Lung (tissue), 12 donors: ENCODE data around the gene DNAH14. TPM values are rescaled to one million over a fixed set of nuclear protein-coding genes. Genes with fewer than 3 reads are reported as not detected.

ENCODE experiments used
- ATAC-seq: fragments of 200-7000 bp; cut with Tn5 transposase; one replicate; pipeline ENCODE4 v1.9.1; 2020; ENCODE audit warnings: moderate number of reproducible peaks; ENCODE audit not compliant: insufficient read depth, low FRiP score
- DNase-seq, 3 donors: peaks; one replicate each; pipeline ENCODE4 v3.0.0-alpha.2; 2013 to 2017
- H3K27ac ChIP-seq, 2 donors: one replicate each; pipeline ENCODE4 v1.5.1; 2013; ENCODE audit warnings: mild to moderate bottlenecking in 2 of 2, moderate library complexity in 2 of 2, control low read depth in 1 of 2, inconsistent platforms in 1 of 2, low read depth in 1 of 2, low read length in 1 of 2
- H3K27me3 ChIP-seq, 3 donors: one replicate each; pipeline ENCODE4 v1.5.1; 2013; ENCODE audit warnings: low read length in 2 of 3; ENCODE audit not compliant: control insufficient read depth in 3 of 3, insufficient read depth in 3 of 3
- H3K36me3 ChIP-seq, 4 donors: one replicate each; pipeline ENCODE4 v1.5.1; 2013; ENCODE audit warnings: low read length in 4 of 4, mild to moderate bottlenecking in 1 of 4, moderate library complexity in 1 of 4; ENCODE audit not compliant: control insufficient read depth in 4 of 4, insufficient read depth in 4 of 4
- H3K4me1 ChIP-seq, 5 donors: one replicate each; pipeline ENCODE4 v1.5.1; 2013; ENCODE audit warnings: low read length in 5 of 5, mild to moderate bottlenecking in 2 of 5, moderate library complexity in 1 of 5; ENCODE audit not compliant: control insufficient read depth in 5 of 5, insufficient read depth in 5 of 5
- H3K4me3 ChIP-seq: one replicate; pipeline ENCODE4 v1.5.1; 2013; ENCODE audit warnings: mild to moderate bottlenecking, control low read depth, moderate library complexity
- H3K9ac ChIP-seq, 2 donors: one replicate each; pipeline ENCODE4 v1.5.1; 2013; ENCODE audit warnings: low read length in 2 of 2, control low read depth in 1 of 2; ENCODE audit not compliant: insufficient read depth in 1 of 2
- H3K9me3 ChIP-seq, 4 donors: one replicate each; pipeline ENCODE4 v1.5.1; 2013; ENCODE audit warnings: low read length in 3 of 4, mild to moderate bottlenecking in 1 of 4, moderate library complexity in 1 of 4; ENCODE audit not compliant: control insufficient read depth in 4 of 4, insufficient read depth in 3 of 4
- WGBS, 2 donors: extraction: QIAGEN DNeasy Blood & Tissue Kit; methylation state at CpG; one replicate each; pipeline ENCODE4 v1.1.7; 2013; 5-methylcytosine and 5-hydroxymethylcytosine counted together
- polyA plus RNA-seq, 2 donors: library from polyadenylated mRNA; stranded (reverse); fragments of 200-250 nt; gene quantifications; one replicate each; pipeline ENCODE4 v1.2.1, GENCODE V29; 2013
- total RNA-seq, 2 donors: library from RNA; depleted of rRNA in 1 of 2; stranded (reverse); fragments of >200 nt in 1 of 2; gene quantifications; one replicate each; pipeline ENCODE4 v1.2.1, GENCODE V29; 2014 to 2021
- TF ChIP-seq, protein P1 (sequence below): IDR thresholded peaks from 2 replicates; pipeline ENCODE4 v1.5.1; 2012; ENCODE audit warnings: mild to moderate bottlenecking; ENCODE audit errors: control extremely low read depth, extremely low read depth
- donor health status: control.
- donor health status: control.
- donor health status: Bipolar disorder and iron deficiency.
- donor health status: healthy.
- donor health status: DM: yes; HTN: yes; CAD: no.

The DNAH14 gene
- total and polyA plus RNA-seq, 4 donors: 3.0 to 61.3 (median 7.9) TPM

DNA sequence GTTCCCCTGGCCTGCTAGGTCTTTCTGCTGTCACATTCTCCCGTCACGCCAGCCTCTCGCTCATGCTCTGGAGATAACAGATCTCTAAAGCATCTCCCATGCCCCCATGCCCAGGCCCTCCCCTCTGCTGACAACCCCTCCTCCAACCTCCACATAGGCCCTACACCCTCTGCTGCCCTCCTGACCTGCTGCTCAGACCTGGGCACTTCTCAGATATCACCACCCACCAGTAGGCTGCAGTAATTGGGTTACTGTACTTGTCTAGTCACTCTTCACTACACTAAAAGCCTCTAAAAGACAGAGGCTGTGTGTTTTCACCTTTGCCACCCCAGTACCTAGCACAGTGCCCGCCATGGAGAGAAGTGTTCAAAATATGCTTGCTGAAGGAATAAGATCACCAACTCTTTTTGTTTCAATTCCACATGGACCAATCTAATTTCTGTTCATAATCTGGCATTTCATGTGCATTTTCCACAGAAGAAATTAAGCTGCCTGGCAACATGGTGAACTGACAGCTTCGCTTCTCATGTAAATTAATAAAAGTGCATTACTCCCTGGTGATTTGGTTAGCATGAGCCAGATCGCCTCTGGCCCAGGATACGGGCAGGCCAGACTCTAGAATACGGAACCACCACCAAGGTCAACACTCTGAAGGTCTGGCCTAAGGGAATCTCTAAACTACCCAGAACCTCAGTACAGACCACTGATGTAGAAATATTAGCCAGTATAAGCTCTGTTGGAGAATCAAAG is 477.7 kb downstream of the DNAH14 start:
- H3K4me3 ChIP-seq: no peak overlapping the region
- WGBS, 2 donors: 97 to 99% methylated on average over 8 of the region's 8 CpGs
- no peak overlapping the region for H3K9ac ChIP-seq
- no peaks in the 10 kb centered on the region for H3K9me3 ChIP-seq
- no peaks in the 10 kb centered on the region for H3K4me1 ChIP-seq
- peaks cover 16 to 24% (median 22%) of the 10 kb centered on the region in 4 donors for H3K36me3 ChIP-seq
- no peak overlapping the region for H3K27ac ChIP-seq
- TF ChIP-seq, protein P1, sequence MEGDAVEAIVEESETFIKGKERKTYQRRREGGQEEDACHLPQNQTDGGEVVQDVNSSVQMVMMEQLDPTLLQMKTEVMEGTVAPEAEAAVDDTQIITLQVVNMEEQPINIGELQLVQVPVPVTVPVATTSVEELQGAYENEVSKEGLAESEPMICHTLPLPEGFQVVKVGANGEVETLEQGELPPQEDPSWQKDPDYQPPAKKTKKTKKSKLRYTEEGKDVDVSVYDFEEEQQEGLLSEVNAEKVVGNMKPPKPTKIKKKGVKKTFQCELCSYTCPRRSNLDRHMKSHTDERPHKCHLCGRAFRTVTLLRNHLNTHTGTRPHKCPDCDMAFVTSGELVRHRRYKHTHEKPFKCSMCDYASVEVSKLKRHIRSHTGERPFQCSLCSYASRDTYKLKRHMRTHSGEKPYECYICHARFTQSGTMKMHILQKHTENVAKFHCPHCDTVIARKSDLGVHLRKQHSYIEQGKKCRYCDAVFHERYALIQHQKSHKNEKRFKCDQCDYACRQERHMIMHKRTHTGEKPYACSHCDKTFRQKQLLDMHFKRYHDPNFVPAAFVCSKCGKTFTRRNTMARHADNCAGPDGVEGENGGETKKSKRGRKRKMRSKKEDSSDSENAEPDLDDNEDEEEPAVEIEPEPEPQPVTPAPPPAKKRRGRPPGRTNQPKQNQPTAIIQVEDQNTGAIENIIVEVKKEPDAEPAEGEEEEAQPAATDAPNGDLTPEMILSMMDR: no peak
- DNase-seq (no peak), ATAC-seq (no peak)
- H3K27me3 ChIP-seq: no peaks in the 10 kb centered on the region

DNA sequence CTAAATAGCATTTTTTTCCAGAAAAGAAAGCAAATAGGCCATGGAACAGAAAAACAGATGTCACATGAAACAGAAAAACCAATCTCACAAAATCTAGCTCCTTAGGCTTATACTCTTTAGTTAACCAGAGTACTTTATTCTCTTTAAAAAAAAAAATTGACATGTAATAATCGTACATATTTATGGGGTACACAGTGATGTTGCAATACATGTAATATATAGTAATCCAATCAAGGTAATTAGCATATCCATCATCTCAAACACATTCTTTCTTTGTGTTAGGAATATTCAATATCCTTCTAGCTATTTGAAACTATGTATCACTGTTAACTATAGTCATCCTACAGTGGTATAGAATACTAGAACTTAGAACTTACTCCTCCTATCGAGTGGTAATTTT is 478.3 kb downstream of the DNAH14 start:
- DNase-seq (no peak), ATAC-seq (no peak)
- 92 to 100% methylated on average over 2 of the region's 2 CpGs for WGBS, 2 donors
- Histone ChIP-seq H3K9ac (no peak overlapping the region), H3K27ac (no peak overlapping the region), H3K27me3 (no peaks in the 10 kb centered on the region), H3K36me3 (peaks cover 19 to 24% (median 22%) of the 10 kb centered on the region in 4 donors), H3K9me3 (no peaks in the 10 kb centered on the region), H3K4me3 (no peak overlapping the region), H3K4me1 (no peaks in the 10 kb centered on the region)
- TF ChIP-seq, protein P1: no peak

DNA sequence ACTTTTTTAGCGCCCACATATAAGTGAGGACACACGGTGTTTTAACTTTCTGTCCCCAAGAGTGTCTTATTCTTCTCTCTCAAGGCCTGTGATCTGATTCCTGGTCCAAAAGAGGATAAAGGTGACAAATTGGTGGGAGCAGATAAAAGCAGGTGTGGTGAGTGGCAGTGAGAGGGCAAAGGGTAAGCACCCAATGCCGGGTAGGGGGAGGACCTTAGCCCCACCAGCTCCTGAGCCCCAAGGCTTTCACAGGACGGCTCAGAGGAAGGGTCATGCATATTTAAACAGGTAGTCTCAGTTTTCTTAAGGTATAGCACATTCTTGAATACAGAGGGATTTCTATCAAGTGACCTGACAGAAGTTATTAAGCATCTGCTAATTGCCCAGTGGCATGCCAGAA is 478.8 kb downstream of the DNAH14 start:
- Histone ChIP-seq H3K27me3 (no peaks in the 10 kb centered on the region), H3K4me1 (no peaks in the 10 kb centered on the region), H3K9me3 (no peaks in the 10 kb centered on the region), H3K9ac (no peak overlapping the region), H3K36me3 (peaks cover 22 to 24% (median 23%) of the 10 kb centered on the region in 4 donors), H3K4me3 (no peak overlapping the region), H3K27ac (no peak overlapping the region)
- TF ChIP-seq, protein P1: no peak
- WGBS, 2 donors: 93 to 96% methylated on average over 4 of the region's 4 CpGs
- no peak for DNase-seq
- ATAC-seq: no peak
